HG02852 (cell line): Measurements from ENCODE around the gene SGO1.
"Not testable (repeated sequence)": the region's sequence is repeated elsewhere in the genome, so short reads cannot be mapped to it uniquely, and the experiment has no call there.

Source experiments
- ATAC-seq: cut with Tn5 transposase; IDR thresholded peaks from one replicate; pipeline ENCODE4 v1.9.1; 2021; ENCODE audit warnings: mild to moderate bottlenecking, moderate library complexity; ENCODE audit not compliant: unreplicated experiment

The SGO1 gene

DNA sequence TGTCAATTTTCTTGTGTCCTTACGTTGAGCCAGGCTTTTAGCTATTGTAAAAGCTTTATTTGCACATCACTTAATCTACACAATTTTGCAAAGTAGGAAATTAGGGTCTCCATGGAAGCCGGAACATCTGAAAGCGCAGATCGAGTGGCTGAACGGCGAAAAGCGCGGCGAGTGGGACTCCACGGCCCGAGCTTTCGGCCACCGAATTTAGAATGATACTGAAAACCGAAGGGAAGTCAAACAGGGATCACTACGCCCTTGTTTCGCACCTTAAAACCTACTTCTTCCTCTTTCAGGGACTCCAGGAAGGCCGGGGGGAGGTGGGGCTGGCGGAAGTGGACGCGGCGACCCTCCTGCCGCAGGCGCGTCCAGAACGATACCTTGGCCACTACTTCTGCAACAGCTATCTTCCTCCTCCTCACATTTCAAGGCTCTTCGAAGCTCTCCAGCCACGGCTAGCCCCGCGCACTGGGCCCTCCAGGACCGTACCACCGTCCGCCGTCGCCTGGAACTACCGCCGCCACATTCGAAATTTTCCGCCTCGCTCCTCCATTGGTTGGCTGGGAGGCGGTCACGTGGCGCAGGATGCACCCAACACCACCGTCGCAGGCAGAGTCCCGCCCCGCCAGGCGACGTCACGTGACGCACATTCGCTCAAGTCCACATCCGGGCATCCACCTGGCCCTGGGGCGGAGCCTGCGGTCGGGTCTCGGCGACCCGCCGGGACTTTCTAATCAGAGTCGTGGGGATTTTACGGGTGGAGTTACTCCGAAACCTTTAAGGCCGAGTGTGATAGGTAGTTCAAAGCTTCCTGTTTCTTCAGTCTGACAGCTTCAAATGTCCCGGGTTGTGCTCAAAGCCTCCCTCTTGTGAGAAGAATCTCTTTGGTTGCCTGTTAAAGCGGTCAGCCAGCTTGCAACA, at the start of gene SGO1:
Gene SGO1 (minus strand): TSS at position 528 of the 921 bp plus-strand sequence. CDS start 2,179 bp downstream, outside the sequence.
- peak; percentile 93 for ATAC-seq

DNA sequence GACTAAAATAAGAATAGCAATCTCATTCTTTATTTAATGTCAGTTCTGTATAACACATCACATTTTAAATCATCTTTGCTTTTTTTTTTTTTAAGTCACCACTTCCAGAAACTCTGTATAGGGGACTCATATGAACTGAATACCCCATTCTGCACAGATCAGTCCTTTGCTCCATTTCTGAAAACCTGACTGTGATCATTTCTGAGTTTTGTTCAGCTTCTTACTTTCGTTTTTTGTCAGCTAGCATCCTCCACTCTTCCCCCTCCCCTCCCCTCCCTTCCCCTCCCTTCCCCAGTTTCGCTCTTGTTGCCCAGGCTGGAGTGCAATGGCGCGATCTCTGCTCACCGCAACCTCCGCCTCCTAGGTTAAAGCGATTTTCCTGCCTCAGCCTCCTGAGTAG, 49.8 kb upstream of the SGO1 start:
- peak; percentile 76 for ATAC-seq

DNA sequence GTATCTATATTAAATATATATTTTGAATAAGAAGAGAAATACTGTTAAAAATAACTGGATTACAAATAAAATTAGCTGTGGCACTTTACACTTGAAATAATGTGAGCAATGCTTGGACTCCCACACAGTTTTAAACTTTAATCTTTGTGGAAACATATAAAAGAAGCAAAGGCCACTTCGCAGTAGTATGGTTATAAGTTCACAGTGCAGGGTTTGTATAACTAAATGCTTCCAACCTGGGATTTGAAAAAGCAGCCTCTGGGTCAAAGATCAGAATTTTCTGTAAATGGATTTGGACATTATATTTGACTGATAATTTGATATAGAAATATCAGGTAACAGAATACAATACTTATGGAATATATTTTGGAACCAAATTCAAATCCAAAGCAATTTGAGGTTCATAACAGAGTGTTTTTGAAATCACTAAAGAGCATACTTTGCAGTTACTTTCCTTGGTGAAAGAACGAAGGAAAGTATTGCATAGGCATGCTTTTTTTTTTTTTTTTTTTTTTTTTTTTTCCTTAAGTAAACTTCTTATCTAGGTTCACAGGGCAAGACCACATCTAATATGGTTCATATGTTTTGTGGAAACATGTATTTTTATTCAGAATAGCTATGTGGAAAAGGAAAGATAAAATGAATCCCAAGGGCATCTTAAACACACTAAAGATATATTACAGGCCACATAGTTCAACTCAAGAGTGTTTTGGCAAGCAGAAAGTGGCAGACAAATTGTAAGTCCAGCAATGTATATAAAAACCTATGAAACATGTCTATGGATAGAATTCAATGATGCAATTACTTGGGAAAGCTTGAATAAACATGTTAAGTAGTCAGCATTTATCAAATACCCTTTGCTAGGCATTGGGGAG, 47.1 kb upstream of the SGO1 start:
- no peak for ATAC-seq

DNA sequence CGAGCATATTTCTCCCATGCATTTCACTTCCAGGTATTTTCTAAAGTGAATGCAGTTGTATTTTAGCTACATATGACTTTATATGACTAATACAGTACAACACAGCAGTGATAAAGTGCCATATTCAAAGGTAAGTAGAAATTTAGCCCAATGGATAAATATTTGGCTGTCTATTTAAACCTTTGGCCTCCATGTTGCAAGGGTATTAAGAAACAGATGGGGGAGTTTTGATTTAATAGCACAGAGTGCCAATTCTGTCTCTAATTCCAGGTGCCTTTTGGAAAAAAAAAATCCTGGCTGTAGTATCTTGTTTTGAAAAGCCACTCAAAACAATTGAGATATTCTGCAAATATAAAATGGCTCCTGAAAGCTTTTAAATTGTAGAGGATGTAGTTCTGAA, 44.9 kb upstream of the SGO1 start:
- no peak for ATAC-seq

DNA sequence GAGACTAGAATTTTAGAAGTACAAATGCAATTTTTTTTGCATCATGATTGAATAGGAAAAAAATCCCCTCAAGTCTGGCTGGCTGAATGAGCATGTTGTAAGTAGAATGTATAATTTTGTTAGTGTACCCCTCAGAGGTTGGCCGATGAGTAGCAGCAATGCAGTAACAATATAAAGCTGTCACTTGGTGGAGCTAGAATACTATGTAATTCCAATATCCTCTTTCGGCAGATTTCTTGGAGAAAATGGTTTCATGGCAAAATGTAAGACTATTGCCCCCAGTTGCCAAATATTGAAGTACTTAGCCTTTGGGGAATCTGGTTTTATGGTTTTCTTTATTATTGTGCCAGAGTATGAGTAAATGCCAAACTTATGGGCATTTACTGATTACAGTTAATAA, 39.8 kb upstream of the SGO1 start:
- no peak for ATAC-seq

DNA sequence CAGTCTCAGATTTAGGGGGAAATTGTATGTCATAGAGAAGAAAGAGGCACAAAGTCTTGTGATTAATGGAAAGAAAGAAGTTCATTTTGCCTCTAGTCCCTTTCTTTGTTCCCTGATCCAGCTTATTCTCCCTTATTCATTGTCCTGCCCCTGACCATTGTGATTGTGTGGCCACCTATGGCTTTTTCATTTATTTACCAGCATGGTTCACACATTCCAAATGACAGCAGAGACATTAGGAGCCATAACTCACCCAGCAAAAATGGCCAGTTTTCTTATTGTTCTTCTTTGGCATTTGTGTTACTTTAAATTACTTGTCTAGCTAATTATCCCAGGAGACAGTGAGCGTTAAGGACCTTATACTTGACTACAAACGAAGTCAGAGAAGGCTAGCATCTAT, 36.3 kb upstream of the SGO1 start:
- no peak for ATAC-seq

DNA sequence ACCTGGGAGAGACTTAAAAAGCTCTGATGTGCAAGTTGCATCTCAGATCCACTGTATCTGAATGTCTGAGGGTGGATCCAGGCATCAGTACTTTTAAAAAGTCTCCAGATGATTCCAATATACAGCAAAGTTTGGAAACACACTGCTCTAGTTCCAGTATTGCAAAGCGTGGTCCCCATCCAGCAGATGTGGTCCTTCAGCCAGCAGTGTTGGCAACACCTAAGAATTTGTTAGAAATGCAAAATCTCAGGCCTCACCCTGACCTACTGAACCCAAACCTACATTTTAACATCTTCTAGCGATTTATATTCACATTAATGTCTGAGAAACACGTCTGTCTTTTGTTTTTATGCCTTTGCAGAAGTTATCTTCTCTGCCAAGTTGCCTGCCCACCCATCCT, 32.2 kb upstream of the SGO1 start:
- ATAC-seq, result no peak

DNA sequence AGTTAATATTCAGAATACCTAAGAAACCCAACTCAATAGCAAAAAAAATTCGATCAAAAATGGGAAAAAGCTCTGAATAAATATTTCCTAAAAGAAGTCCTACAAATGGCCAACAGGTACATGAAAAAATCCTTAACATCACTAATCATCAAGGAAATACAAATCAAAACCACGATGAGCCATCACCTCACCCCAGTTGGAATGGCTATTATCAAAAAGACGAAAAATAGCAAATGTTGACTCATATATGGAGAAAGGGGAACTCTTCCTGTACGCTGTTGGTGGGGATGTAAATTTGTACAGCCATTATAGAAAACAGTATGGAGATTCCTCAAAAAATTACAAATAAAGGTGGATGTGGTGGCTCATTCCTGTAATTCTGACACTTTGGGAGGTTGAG, 29.6 kb upstream of the SGO1 start:
- no peak for ATAC-seq

DNA sequence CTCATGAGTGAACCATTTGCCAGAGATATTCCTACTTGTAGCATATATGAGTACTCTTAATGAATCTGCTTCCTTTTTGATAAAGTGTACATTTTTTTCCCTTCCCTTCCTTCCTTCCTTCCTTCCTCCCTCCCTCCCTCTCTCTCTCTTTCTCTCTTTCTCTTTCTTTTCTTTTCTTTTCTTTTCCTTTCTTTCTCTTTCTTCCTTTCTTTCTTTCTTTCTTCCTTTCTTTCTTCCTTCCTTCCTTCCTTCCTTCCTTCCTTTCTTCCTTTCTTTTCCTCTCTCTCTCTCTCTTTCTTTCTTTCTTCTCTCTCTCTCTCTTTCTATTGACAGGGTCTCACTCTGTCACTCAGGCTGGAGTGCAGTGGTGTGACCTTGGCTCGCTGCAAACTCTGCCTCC, 27.5 kb upstream of the SGO1 start:
- not testable (repeated sequence) for ATAC-seq

DNA sequence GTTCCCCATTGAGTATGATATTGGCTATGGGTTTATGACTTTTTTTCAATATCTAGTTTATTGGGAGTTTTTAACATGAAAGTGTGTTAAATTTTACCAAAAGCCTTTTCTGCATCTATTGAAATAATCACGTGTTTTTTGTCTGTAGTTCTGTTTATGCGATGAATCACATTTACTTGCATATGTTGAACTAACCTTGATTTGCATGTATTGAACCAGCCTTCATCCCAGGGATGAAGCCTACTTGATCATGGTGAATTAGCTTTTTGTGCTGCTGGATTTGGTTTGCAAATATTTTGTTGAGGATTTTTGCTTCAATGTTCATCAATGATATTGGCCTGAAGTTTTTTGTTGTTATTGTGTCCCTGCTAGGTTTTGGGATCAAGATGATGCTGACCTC, 21.9 kb upstream of the SGO1 start:
- not testable (repeated sequence) for ATAC-seq

DNA sequence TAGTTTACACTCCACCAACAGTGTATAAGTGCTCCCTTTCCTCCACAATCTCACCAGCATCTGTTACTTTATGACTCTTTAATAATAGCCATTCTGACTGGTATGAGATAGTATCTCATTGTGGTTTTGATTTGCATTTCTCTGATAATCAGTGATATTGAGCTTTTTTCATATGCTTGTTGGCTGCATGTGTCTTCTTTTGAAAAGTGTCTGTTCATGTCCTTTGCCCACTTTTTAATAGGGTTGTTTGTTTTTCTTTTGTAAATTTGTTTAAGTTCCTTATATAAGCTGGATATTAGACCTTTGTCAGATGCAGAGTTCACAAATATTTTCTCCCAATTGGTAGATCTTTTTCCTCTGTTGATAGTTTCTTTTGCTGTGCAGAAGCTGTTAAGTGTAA, 19.9 kb upstream of the SGO1 start:
- ATAC-seq, result not testable (repeated sequence)

DNA sequence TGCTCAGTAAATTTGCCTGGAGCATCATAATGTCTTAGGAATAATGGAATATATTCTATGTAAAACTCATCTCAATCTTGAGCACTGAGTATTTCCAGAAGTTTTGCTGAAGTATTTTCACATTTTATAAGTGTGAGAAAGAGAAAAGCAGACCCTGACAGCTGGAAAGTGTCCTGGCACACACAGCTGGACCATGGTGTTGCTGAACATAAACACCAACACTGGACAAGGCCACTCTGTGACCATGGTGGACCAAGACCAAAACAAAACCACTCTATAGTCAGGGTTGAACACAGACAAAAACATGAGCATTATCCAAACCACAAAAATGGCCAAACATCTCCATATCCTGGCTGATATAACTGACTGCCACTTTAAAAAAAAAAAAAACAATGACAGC, 15.1 kb upstream of the SGO1 start:
- ATAC-seq, result no peak

DNA sequence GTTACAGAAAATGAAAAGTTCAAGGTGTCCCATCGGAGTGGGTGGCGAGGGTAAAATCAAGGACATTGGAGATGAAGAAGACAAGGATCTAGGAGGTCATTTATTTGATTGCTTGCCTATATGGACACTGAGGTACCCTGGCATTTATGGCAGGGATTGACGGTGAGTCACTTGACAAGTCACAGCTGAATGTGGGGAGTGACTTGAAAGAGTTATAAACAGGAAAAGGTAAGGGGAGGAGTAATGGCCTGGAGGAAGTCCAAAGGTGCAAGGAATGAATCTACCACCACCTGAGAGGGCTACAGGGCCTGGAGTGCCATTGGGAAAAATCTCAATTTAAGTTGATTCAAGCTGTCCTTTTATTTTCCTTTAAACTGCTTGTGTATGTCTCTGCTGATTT, 11.8 kb upstream of the SGO1 start:
- no peak for ATAC-seq

DNA sequence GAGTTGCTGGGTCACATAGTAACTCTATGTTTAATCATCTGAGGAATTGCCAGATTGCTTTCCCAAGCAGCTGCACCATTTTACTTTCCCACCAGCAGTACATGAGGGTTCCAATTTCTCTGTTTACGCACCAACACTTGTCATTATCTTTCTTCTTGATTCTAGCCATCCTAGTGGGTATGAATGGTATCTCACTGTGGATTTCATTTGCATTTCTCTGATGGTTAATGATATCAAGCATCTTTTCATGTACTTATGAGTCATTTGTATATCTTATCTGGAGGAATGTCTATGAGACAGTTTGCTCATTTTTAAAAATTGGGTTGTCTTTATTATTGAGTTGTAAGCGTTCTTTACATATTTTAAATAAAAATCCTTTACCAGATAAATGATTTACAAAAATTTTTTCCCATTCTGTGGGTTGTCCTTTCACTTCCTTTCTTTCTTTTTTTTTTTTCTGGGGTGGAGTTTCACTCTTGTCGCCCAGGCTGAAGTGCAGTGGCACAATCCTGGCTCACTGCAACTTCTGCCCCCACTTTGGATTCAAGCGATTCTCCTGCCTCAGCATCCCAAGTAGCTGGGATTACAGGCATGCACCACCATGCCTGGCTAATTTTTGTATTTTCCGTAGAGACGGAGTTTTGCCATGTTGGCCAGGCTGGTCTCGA, 8.9 kb upstream of the SGO1 start:
- ATAC-seq, result no peak

DNA sequence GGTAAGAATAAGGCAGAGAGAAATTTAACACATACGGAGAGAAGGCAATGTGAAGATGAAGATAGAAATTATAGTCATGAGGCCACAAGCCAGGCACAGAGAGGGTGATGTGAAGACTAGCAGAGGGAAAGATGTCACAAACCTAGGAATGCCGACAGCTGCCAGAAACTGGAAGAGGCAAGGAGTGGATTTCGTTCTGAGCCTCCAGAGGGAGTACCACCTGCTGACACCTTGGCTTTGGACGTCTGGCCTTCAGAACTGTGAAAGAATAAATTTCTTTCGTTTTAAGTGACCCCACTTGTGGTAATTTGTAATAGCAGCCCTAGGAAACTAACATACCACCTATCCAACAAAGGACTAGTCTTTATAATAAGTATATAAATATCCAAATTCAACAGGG, 5.0 kb upstream of the SGO1 start:
- no peak for ATAC-seq

DNA sequence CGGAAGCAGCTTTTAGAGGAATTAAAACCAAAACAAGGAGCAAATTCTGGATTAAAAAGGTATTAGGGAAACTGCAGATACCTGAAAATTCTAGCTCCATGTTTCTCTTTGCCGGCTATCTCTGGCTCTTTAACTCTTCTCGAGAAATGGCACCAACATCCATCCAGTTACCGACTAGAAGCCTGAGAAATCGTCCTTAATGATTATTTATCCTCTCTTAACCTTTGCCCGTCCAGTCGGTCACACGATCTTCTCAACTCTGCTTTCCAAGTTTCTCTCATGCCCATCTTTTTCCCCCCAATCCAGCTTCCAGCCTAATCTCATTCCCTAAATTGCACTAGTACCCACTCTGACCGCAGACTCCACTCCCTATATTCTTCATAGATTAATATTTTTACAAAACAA, 596 bp upstream of the SGO1 start:
- peak; percentile 4 for ATAC-seq

DNA sequence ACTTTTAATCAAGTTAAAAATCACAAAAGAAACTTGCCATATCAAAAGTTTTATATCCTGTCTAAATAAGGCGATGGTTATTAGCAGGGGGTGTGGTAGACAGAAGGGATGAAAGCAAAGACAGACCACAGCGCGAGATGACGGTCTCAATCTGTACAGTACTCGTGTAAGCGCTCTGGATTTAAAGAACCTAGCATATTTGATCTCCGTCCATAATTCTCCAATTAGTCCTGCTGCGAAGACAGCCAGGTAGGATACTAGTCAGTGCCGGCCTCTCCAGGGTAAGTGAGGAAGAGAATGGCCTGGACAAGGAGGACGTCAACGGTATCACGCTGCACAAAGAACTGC, 701 bp downstream of the SGO1 start:
- peak; percentile 9 for ATAC-seq

DNA sequence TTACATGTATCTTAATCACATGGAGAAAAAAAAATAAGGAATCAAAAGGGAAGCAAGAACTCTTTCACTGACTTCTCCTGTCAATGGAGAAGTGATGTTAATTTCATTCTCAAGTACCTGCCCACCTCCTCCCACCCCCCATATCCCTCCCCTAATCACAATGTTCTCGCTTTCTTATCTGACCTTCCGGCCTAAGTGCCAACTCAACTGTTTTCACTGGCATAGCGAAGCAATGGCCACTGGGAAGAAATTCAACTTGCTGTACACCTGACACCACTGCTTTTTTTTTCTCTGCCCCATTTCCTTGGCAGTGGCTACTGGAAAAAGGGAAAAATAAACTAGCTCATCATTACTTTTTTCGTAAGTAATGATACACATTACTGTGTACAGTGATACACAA, 3.8 kb downstream of the SGO1 start:
- ATAC-seq, result no peak

DNA sequence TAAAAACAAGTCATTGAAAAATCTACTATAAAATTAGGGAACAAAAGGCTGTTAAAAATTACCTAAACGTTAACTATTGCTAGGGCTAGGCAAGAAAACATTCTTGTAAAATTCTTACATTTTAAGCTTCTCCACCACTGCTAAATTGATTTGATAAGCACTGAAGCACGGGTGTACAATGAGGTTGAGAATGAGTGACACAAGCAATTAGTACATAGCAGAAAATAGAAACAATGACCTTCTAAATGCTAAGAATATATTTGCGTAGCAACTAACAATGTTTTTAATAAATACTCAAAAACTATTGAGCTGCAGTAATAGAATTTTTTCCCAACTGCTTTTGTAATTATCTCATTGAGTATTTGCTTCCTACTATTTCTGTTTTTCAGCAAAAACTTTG, 4.7 kb downstream of the SGO1 start:
- ATAC-seq, result no peak

DNA sequence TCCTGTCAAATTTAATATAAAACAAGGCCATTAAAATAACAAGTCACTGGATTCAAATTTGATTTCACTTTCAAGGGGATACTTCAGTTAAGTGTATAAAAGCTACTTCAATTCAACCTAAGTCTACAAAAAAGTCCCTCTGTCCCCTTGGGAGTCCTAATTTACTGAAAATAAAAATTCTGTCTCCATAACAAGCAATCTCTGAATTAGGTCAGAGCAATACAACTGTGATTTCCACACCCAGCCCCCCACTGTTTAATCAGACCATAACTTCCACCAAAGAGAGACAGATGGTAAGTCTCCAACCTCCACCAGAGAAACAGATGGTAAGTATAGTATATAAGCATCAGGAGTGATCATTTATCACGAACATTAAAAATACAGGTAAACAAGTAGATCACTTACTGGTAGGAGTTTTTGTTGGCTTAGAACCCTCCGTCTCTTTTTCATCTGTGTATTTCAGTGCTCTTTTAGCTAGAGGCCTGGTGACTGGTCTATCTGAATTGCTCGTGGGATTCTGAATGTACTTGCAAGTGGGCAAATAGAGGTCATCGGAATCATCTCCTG, 12.1 kb downstream of the SGO1 start:
- ATAC-seq, result no peak

DNA sequence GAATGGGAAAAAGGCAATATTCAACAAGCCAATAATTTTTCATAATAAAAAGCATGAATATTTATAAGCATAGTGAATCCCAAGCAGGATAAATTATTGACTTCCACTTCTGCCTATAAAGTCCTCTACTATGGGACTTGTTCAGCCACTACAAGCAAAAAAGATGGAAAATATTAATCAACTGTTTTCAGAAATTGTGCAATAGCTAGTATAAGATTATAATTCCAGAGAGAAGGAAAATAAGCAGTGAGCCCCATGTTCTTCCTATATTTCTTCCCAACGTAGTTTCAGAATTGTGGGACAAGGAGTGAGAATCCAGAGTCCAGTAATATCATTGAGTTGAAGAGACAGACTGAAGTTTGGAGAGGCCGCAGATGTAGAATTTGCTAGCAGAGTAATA, 24.3 kb downstream of the SGO1 start:
- ATAC-seq, result no peak
